Osteoblast (primary cell): ENCODE results near the gene TMPRSS3. TPM values are rescaled to one million over a fixed set of nuclear protein-coding genes. Genes with fewer than 3 reads are reported as not detected.

Experiments
- DNase-seq: peaks from one replicate; pipeline ENCODE4 v3.0.0; 2011; ENCODE audit warnings: low spot score, mixed read lengths; ENCODE audit not compliant: insufficient read length; ENCODE audit errors: missing footprints
- H2AFZ ChIP-seq: 2 replicates; pipeline ENCODE4 v1.6.0; 2011; ENCODE audit warnings: mild to moderate bottlenecking, low read length
- H3K27ac ChIP-seq: 2 replicates; pipeline ENCODE4 v1.5.1; 2011; ENCODE audit warnings: mild to moderate bottlenecking, low read depth, low read length, moderate library complexity
- H3K27me3 ChIP-seq: 2 replicates; pipeline ENCODE4 v1.6.0; 2012; ENCODE audit warnings: mild to moderate bottlenecking, control low read depth, inconsistent platforms, low read length, moderate library complexity; ENCODE audit not compliant: insufficient read depth
- H3K36me3 ChIP-seq: 2 replicates; pipeline ENCODE4 v1.5.1; 2011; ENCODE audit warnings: mild to moderate bottlenecking, low read length, control low read depth, moderate library complexity; ENCODE audit not compliant: insufficient read depth
- H3K4me1 ChIP-seq: 2 replicates; pipeline ENCODE4 v1.5.1; 2011; ENCODE audit warnings: mild to moderate bottlenecking, low read length, control low read depth, moderate library complexity; ENCODE audit not compliant: insufficient read depth
- H3K4me2 ChIP-seq: 2 replicates; pipeline ENCODE4 v1.6.0; 2011; ENCODE audit warnings: mild to moderate bottlenecking, low read length; ENCODE audit not compliant: insufficient read depth
- H3K4me3 ChIP-seq: fragments of 200-600 bp; sonication (generic); 3 replicates; pipeline ENCODE4 v1.5.1; 2012; ENCODE audit warnings: mild to moderate bottlenecking, low read length, inconsistent platforms; ENCODE audit not compliant: insufficient read depth
- H3K79me2 ChIP-seq: 2 replicates; pipeline ENCODE4 v1.6.0; 2012; ENCODE audit warnings: mild to moderate bottlenecking, low read length, control low read depth, inconsistent platforms; ENCODE audit not compliant: insufficient read depth
- H3K9me3 ChIP-seq: 2 replicates; pipeline ENCODE4 v1.5.1; 2011; ENCODE audit warnings: low read depth, low read length, control low read depth
- H4K20me1 ChIP-seq: 2 replicates; pipeline ENCODE4 v1.6.0; 2012; ENCODE audit warnings: mild to moderate bottlenecking, low read length, control low read depth; ENCODE audit not compliant: insufficient read depth
- total RNA-seq: library from RNA; depleted of rRNA; stranded (reverse); fragments of >200 nt; gene quantifications from 2 replicates; pipeline ENCODE4 v1.2.3, GENCODE V29; 2012
- TF ChIP-seq, protein P1 (sequence below): IDR thresholded peaks from 2 replicates; pipeline ENCODE4 v1.5.1; 2011; ENCODE audit warnings: mild to moderate bottlenecking, low read depth, low read length, moderate library complexity; ENCODE audit errors: extremely low read depth

The TMPRSS3 gene
- total RNA-seq, 1 donor = not detected

DNA sequence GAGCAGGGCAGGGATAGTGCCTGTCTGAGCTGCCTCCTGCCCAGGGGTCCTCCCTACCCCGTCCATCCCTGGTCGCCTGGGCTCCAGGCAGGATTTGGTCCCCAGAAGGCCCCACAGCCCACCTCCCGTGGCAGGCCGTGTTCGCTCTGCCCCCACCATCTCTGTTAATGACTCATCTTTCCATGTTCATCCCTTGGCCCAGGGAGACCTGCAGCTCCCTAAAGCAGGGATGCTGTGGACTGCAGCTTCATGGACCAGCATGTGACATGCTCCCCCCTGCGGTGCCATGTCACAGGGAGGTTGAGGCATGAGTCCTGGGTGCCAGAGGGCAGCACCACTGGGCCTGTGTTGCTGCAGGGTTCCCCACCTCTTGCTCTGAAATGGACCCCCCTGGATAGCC lies 34.7 kb upstream of the TMPRSS3 start:
- Histone ChIP-seq H3K27ac (no peak overlapping the region), H3K36me3 (no peaks in the 10 kb centered on the region), H4K20me1 (no peaks in the 10 kb centered on the region), H3K9me3 (no peaks in the 10 kb centered on the region), H3K79me2 (no peaks in the 10 kb centered on the region), H3K4me2 (no peak overlapping the region), H2AFZ (no peak overlapping the region), H3K4me3 (no peak overlapping the region), H3K4me1 (no peaks in the 10 kb centered on the region), H3K27me3 (no peaks in the 10 kb centered on the region)
- DNase-seq = no peak
- TF ChIP-seq, protein P1, sequence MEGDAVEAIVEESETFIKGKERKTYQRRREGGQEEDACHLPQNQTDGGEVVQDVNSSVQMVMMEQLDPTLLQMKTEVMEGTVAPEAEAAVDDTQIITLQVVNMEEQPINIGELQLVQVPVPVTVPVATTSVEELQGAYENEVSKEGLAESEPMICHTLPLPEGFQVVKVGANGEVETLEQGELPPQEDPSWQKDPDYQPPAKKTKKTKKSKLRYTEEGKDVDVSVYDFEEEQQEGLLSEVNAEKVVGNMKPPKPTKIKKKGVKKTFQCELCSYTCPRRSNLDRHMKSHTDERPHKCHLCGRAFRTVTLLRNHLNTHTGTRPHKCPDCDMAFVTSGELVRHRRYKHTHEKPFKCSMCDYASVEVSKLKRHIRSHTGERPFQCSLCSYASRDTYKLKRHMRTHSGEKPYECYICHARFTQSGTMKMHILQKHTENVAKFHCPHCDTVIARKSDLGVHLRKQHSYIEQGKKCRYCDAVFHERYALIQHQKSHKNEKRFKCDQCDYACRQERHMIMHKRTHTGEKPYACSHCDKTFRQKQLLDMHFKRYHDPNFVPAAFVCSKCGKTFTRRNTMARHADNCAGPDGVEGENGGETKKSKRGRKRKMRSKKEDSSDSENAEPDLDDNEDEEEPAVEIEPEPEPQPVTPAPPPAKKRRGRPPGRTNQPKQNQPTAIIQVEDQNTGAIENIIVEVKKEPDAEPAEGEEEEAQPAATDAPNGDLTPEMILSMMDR = no peak

DNA sequence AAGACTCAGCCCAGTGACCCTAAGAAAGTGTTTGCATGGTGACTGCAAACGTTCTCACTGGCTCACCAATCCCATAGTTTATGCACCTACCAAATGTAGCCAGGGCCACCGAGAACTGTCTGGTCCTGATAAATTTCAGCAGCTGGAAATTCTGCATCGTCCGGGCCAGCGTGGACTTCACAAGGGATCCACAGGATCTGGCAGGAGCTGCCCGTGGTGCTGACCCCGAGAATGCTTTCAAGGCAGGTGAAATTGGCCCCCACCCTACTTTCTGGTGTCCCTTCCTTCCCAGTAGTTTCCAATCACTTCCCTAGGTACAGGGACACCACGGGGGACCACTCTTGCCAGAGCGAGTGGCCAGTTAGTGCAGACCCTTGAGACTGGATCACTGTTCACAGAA lies 34.0 kb upstream of the TMPRSS3 start:
- no peak for DNase-seq
- Histone ChIP-seq H4K20me1 (no peaks in the 10 kb centered on the region), H3K4me3 (no peak overlapping the region), H3K9me3 (no peaks in the 10 kb centered on the region), H3K79me2 (no peaks in the 10 kb centered on the region), H2AFZ (no peak overlapping the region), H3K4me2 (no peak overlapping the region), H3K36me3 (no peaks in the 10 kb centered on the region), H3K4me1 (no peaks in the 10 kb centered on the region), H3K27ac (no peak overlapping the region), H3K27me3 (peaks cover 1% of the 10 kb centered on the region)
- TF ChIP-seq, protein P1 = no peak

DNA sequence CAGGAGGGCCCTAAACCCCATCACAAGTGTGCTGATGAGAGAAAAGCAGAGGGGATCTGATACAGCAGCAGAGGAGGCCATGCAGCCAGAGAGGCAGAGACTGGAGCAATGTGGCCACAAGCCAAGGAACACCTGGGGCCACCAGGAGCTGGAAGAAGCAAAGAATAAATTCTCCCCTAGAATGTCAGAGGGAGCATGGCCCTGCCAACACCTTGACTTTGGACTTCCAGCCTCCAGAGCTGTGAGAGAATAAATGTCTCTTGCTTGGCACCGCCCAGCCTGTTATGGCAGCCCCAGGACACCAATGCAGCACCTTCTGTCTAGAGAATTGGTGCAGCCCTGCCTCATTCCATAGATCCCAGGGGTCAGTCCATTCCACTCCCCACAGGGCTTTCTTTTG lies 33.2 kb upstream of the TMPRSS3 start:
- no peaks in the 10 kb centered on the region for H3K79me2 ChIP-seq
- no peaks in the 10 kb centered on the region for H3K9me3 ChIP-seq
- H4K20me1 ChIP-seq = no peaks in the 10 kb centered on the region
- no peak overlapping the region for H3K4me2 ChIP-seq
- no peaks in the 10 kb centered on the region for H3K4me1 ChIP-seq
- peaks cover 3% of the 10 kb centered on the region for H3K27me3 ChIP-seq
- H3K4me3 ChIP-seq = no peak overlapping the region
- no peaks in the 10 kb centered on the region for H3K36me3 ChIP-seq
- no peak for DNase-seq
- H2AFZ ChIP-seq = no peak overlapping the region
- no peak overlapping the region for H3K27ac ChIP-seq
- TF ChIP-seq, protein P1 = no peak

DNA sequence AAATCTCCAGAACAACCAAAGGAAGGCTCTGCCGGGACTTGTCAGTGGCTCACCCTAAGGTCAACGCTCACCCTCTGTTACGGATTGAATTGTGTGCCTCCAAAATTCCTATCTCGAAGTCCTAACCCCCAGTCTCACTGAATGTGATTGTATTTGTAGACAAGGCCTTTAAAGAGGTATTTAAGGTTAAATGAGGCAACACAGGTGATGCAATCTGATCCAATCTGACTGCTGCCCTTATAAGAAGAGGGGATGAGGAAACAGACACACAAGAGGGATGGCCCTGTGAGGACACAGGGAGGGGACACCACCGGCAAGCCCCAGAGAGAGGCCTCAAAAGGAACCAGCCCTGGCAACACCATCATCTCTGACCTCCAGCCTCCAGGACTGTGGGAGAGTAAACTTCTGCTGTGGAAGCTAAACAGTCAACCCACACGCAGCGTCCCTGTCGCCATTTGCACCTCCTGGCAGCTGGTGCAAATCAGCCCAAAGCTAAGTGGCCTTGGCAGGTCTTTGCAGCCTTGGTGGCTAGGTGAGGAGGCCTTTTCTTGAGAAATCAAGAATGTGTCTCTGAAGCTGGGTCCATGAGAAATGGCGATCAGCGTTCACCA lies 32.1 kb upstream of the TMPRSS3 start:
- H4K20me1 ChIP-seq = no peaks in the 10 kb centered on the region
- no peak overlapping the region for H3K4me2 ChIP-seq
- H2AFZ ChIP-seq = no peak overlapping the region
- peaks cover 3% of the 10 kb centered on the region for H3K27me3 ChIP-seq
- no peak overlapping the region for H3K27ac ChIP-seq
- H3K4me3 ChIP-seq = no peak overlapping the region
- H3K4me1 ChIP-seq = no peaks in the 10 kb centered on the region
- no peak for DNase-seq
- TF ChIP-seq, protein P1 = no peak
- no peaks in the 10 kb centered on the region for H3K9me3 ChIP-seq
- H3K79me2 ChIP-seq = no peaks in the 10 kb centered on the region
- no peaks in the 10 kb centered on the region for H3K36me3 ChIP-seq
